ENCODE measurements around the gene PSPC1.

PSPC1 gene

GRCh38 chr13:19672990-19673389 lies 109.8 kb downstream of the PSPC1 start:
- TF ChIP-seq CTCF (IDR thresholded peaks at IDR 0.05): no peak

GRCh38 chr13:19670147-19670546 lies 112.6 kb downstream of the PSPC1 start:
- TF ChIP-seq CTCF (IDR thresholded peaks at IDR 0.05): no peak

- no peak for TF ChIP-seq CTCF (IDR thresholded peaks at IDR 0.05)
These were observed 114.0 kb downstream of the PSPC1 start for GRCh38 chr13:19668778-19669177.

GRCh38 chr13:19665427-19665859 lies 117.3 kb downstream of the PSPC1 start:
- no peak for TF ChIP-seq CTCF (IDR thresholded peaks at IDR 0.05)

- no peak for TF ChIP-seq CTCF (IDR thresholded peaks at IDR 0.05)
These were observed 118.1 kb downstream of the PSPC1 start for GRCh38 chr13:19664481-19665230.

GRCh38 chr13:19663416-19663979 lies 119.2 kb downstream of the PSPC1 start:
- no peak for TF ChIP-seq CTCF (IDR thresholded peaks at IDR 0.05)

- TF ChIP-seq CTCF (IDR thresholded peaks at IDR 0.05): no peak
These were observed 121.2 kb downstream of the PSPC1 start for GRCh38 chr13:19661561-19661960.

Measured in LNCAP (cell line).